Natural killer cell (primary cell): ENCODE results near the gene WDR93. TPM values are rescaled to one million over a fixed set of nuclear protein-coding genes. Genes with fewer than 3 reads are reported as not detected.

Experiments
- ATAC-seq, 3 donors: fragments of 150-1000 bp in 2 of 3; fragments of 200-7000 bp in 1 of 3; cut with Tn5 transposase; 1 replicate in 1 of 3; 2 replicates in 2 of 3; pipeline ENCODE4 v1.10.0; 2021; ENCODE audit warnings: mild to moderate bottlenecking in 2 of 3, moderate library complexity in 2 of 3
- DNase-seq, 2 donors: peaks; one replicate each; pipeline versions ENCODE4 v3.0.0 to v3.0.0-alpha.2; 2013 to 2021; ENCODE audit warnings: mixed read lengths in 1 of 2
- H3K27ac ChIP-seq: one replicate; pipeline ENCODE4 v1.5.1; 2013; ENCODE audit warnings: mild to moderate bottlenecking, low read length
- H3K27me3 ChIP-seq: one replicate; pipeline ENCODE4 v1.6.1; 2013; ENCODE audit warnings: low read length; ENCODE audit not compliant: control insufficient read depth, insufficient read depth
- H3K36me3 ChIP-seq: one replicate; pipeline ENCODE4 v1.6.1; 2013; ENCODE audit warnings: low read length; ENCODE audit not compliant: control insufficient read depth, insufficient read depth
- H3K4me1 ChIP-seq: one replicate; pipeline ENCODE4 v1.6.1; 2013; ENCODE audit warnings: low read length; ENCODE audit not compliant: control insufficient read depth, insufficient read depth
- H3K4me3 ChIP-seq: one replicate; pipeline ENCODE4 v1.5.1; 2013; ENCODE audit warnings: low read length
- H3K9me3 ChIP-seq: one replicate; pipeline ENCODE4 v1.6.1; 2013; ENCODE audit warnings: low read length; ENCODE audit not compliant: control insufficient read depth, insufficient read depth
- H3K27ac Mint-ChIP-seq, 2 donors: one replicate each; pipeline ENCODE4 v1.8.0; 2022; ENCODE audit warnings: mild to moderate bottlenecking in 2 of 2, mixed read lengths in 2 of 2, moderate library complexity in 1 of 2
- H3K27me3 Mint-ChIP-seq, 2 donors: one replicate each; pipeline ENCODE4 v1.8.0; 2022; ENCODE audit warnings: low read depth in 2 of 2, mixed read lengths in 2 of 2
- H3K36me3 Mint-ChIP-seq: one replicate; pipeline ENCODE4 v1.8.0; 2022; ENCODE audit warnings: mixed read lengths
- H3K4me1 Mint-ChIP-seq, 2 donors: one replicate each; pipeline ENCODE4 v1.8.0; 2022; ENCODE audit warnings: mixed read lengths in 2 of 2
- H3K4me3 Mint-ChIP-seq: one replicate; pipeline ENCODE4 v1.8.0; 2022; ENCODE audit warnings: mild to moderate bottlenecking, moderate library complexity, mixed read lengths
- H3K9me3 Mint-ChIP-seq, 2 donors: one replicate each; pipeline ENCODE4 v1.8.0; 2022; ENCODE audit warnings: mixed read lengths in 2 of 2
- CTCF ChIP-seq: fragments of 200-600 bp; IDR thresholded peaks from one replicate; pipeline ENCODE4 v1.8.0; 2022; ENCODE audit warnings: antibody characterized with exemption
- WGBS: methylation state at CpG from one replicate; pipeline ENCODE4 v1.1.7; 2013; ENCODE audit warnings: missing lambda C conversion rate; ENCODE audit not compliant: insufficient coverage; 5-methylcytosine and 5-hydroxymethylcytosine counted together
- intact Hi-C: fragments of 100-400 bp; cut with micrococcal nuclease; formaldehyde crosslinking; loops from one replicate; pipeline ENCODE4 v1.14.2; 2022
- total RNA-seq, 4 donors: library from RNA; stranded (reverse); fragments of 120-200 nt in 1 of 4; gene quantifications; one replicate each; pipeline versions ENCODE4 v1.2.3 to v1.2.4, GENCODE V29; 2013 to 2022

WDR93 gene
- total RNA-seq, 3 donors from 2014 or later (not counting 1 experiment from before 2014, with no cell fraction given) = 0.25 to 0.38 TPM; not detected in 1

GRCh38 chr15:89756897-89757296 is 66.3 kb downstream of the WDR93 start:
- DNase-seq = no peak
- no peaks in the 10 kb centered on the region for H3K36me3 ChIP-seq
- intact Hi-C loops = no loop called here
- no peaks in the 10 kb centered on the region for H3K27me3 ChIP-seq
- H3K9me3 ChIP-seq = no peaks in the 10 kb centered on the region
- Mint-ChIP-seq H3K27me3 (peaks cover 0 to 11% of the 10 kb centered on the region in 2 donors), H3K9me3 (no peaks in the 10 kb centered on the region), H3K4me1 (peaks cover 0 to 4% of the 10 kb centered on the region in 2 donors), H3K36me3 (no peaks in the 10 kb centered on the region), H3K27ac (no peak overlapping the region), H3K4me3 (no peak overlapping the region)
- no peak overlapping the region for H3K27ac ChIP-seq
- TF ChIP-seq CTCF = no peak
- H3K4me3 ChIP-seq = no peak overlapping the region
- ATAC-seq = no peak
- WGBS = 74% methylated on average over 7 of the region's 7 CpGs
- H3K4me1 ChIP-seq = no peaks in the 10 kb centered on the region

DNA sequence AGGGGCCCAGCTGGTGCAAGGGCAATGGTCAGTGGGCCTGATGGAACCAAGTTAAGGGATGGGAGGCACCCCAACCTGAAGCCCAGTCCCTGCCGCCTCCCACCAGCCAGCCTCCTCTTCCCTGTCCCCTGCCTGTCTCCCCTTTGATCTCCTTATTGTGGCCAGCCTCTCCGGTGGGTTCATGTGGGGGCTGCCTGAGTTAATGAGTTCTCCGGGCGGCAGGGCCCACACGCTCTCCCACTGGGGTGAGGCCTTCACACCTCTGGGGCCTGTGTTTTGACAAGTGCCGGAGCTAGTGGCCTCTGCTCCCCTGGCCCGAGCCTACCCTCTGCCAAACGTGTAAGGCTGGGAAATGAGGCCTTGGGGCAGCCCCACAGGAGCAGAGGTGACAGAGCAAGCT is 67.7 kb downstream of the WDR93 start:
- Histone ChIP-seq H3K36me3 (no peaks in the 10 kb centered on the region), H3K4me3 (no peak overlapping the region), H3K27ac (no peak overlapping the region), H3K27me3 (no peaks in the 10 kb centered on the region), H3K9me3 (no peaks in the 10 kb centered on the region), H3K4me1 (no peaks in the 10 kb centered on the region)
- intact Hi-C loops = no loop called here
- H3K27ac Mint-ChIP-seq = no peak overlapping the region
- no peak for TF ChIP-seq CTCF
- WGBS = 87% methylated on average over 8 of the region's 8 CpGs
- no peaks in the 10 kb centered on the region for H3K9me3 Mint-ChIP-seq
- no peak for DNase-seq
- peaks cover 0 to 4% of the 10 kb centered on the region in 2 donors for H3K4me1 Mint-ChIP-seq
- ATAC-seq = no peak
- peaks cover 0 to 10% of the 10 kb centered on the region in 2 donors for H3K27me3 Mint-ChIP-seq
- no peak overlapping the region for H3K4me3 Mint-ChIP-seq
- no peaks in the 10 kb centered on the region for H3K36me3 Mint-ChIP-seq

GRCh38 chr15:89758981-89759380 is 68.4 kb downstream of the WDR93 start:
- Mint-ChIP-seq H3K36me3 (no peaks in the 10 kb centered on the region), H3K9me3 (no peaks in the 10 kb centered on the region), H3K27ac (no peak overlapping the region), H3K4me3 (no peak overlapping the region), H3K4me1 (peaks cover 0 to 4% of the 10 kb centered on the region in 2 donors), H3K27me3 (peaks cover 0 to 11% of the 10 kb centered on the region in 2 donors)
- DNase-seq (no peak), ATAC-seq (no peak)
- H3K27me3 ChIP-seq = no peaks in the 10 kb centered on the region
- intact Hi-C loops = no loop called here
- H3K9me3 ChIP-seq = no peaks in the 10 kb centered on the region
- WGBS = 88% methylated on average over 8 of the region's 8 CpGs
- H3K4me1 ChIP-seq = no peaks in the 10 kb centered on the region
- H3K27ac ChIP-seq = no peak overlapping the region
- TF ChIP-seq CTCF = no peak
- no peaks in the 10 kb centered on the region for H3K36me3 ChIP-seq
- H3K4me3 ChIP-seq = no peak overlapping the region

GRCh38 chr15:89759835-89760234 is 69.2 kb downstream of the WDR93 start:
- Mint-ChIP-seq H3K27me3 (peaks cover 0 to 7% of the 10 kb centered on the region in 2 donors), H3K4me1 (peaks cover 0 to 4% of the 10 kb centered on the region in 2 donors), H3K36me3 (no peaks in the 10 kb centered on the region), H3K27ac (no peak overlapping the region), H3K9me3 (no peaks in the 10 kb centered on the region), H3K4me3 (no peak overlapping the region)
- H3K9me3 ChIP-seq = no peaks in the 10 kb centered on the region
- TF ChIP-seq CTCF = no peak
- intact Hi-C loops = loop anchor here (2.0 to 5.0 kb wide), 4 partner anchors 115 to 457 kb away; no protein-coding TSS in a partner anchor
- DNase-seq = no peak
- no peaks in the 10 kb centered on the region for H3K27me3 ChIP-seq
- no peak overlapping the region for H3K4me3 ChIP-seq
- H3K4me1 ChIP-seq = no peaks in the 10 kb centered on the region
- 92% methylated on average over 2 of the region's 3 CpGs for WGBS
- H3K27ac ChIP-seq = no peak overlapping the region
- H3K36me3 ChIP-seq = no peaks in the 10 kb centered on the region
- no peak for ATAC-seq
